Measurements from ENCODE around the gene OSBPL1A. TPM values are rescaled to one million over a fixed set of nuclear protein-coding genes. Genes with fewer than 3 reads are reported as not detected.

Gene OSBPL1A
- polyA plus RNA-seq, 3 donors: 45.4 to 55.4 (median 52.0) TPM

GRCh38 chr18:24277516-24278195 is 120.0 kb downstream of the OSBPL1A start:
- no peak for DNase-seq (ENCODE audit: extremely low read depth in 1 of 11, low read depth in 9 of 11, low spot score in 4 of 11)

- no peak for DNase-seq (ENCODE audit: extremely low read depth in 1 of 11, low read depth in 9 of 11, low spot score in 4 of 11)
These were observed 120.6 kb downstream of the OSBPL1A start for GRCh38 chr18:24276994-24277393.

GRCh38 chr18:24274837-24275236 is 122.8 kb downstream of the OSBPL1A start:
- DNase-seq (ENCODE audit: extremely low read depth in 1 of 11, low read depth in 9 of 11, low spot score in 4 of 11): no peak

GRCh38 chr18:24273596-24273995 is 124.0 kb downstream of the OSBPL1A start:
- DNase-seq (ENCODE audit: extremely low read depth in 1 of 11, low read depth in 9 of 11, low spot score in 4 of 11): no peak

GRCh38 chr18:24272229-24272525 is 125.4 kb downstream of the OSBPL1A start:
- DNase-seq (ENCODE audit: extremely low read depth in 1 of 11, low read depth in 9 of 11, low spot score in 4 of 11): no peak

- peak; percentile 45 to 76 (median 67) for DNase-seq (ENCODE audit: extremely low read depth in 1 of 11, low read depth in 9 of 11, low spot score in 4 of 11)
These were observed 126.0 kb downstream of the OSBPL1A start for GRCh38 chr18:24271381-24272228.

GRCh38 chr18:24270937-24271380 is 126.7 kb downstream of the OSBPL1A start:
- DNase-seq (ENCODE audit: extremely low read depth in 1 of 11, low read depth in 9 of 11, low spot score in 4 of 11): peak in 9 of 11 donors; percentile 2 to 31 (median 19)

- no peak for DNase-seq (ENCODE audit: extremely low read depth in 1 of 11, low read depth in 9 of 11, low spot score in 4 of 11)
These were observed 127.2 kb downstream of the OSBPL1A start for GRCh38 chr18:24270358-24270936.

- no peak for DNase-seq (ENCODE audit: extremely low read depth in 1 of 11, low read depth in 9 of 11, low spot score in 4 of 11)
These were observed 128.7 kb downstream of the OSBPL1A start for GRCh38 chr18:24268784-24269550.

- DNase-seq (ENCODE audit: extremely low read depth in 1 of 11, low read depth in 9 of 11, low spot score in 4 of 11): no peak
These were observed 129.7 kb downstream of the OSBPL1A start for GRCh38 chr18:24267878-24268277.

GRCh38 chr18:24266131-24266530 is 131.5 kb downstream of the OSBPL1A start:
- no peak for DNase-seq (ENCODE audit: extremely low read depth in 1 of 11, low read depth in 9 of 11, low spot score in 4 of 11)

- DNase-seq (ENCODE audit: extremely low read depth in 1 of 11, low read depth in 9 of 11, low spot score in 4 of 11): no peak
These were observed 132.0 kb downstream of the OSBPL1A start for GRCh38 chr18:24265502-24266064.

- DNase-seq (ENCODE audit: extremely low read depth in 1 of 11, low read depth in 9 of 11, low spot score in 4 of 11): no peak
These were observed 134.6 kb downstream of the OSBPL1A start for GRCh38 chr18:24263050-24263449.

- no peak for DNase-seq (ENCODE audit: extremely low read depth in 1 of 11, low read depth in 9 of 11, low spot score in 4 of 11)
These were observed 135.5 kb downstream of the OSBPL1A start for GRCh38 chr18:24262087-24262486.

GRCh38 chr18:24259869-24260641 is 137.6 kb downstream of the OSBPL1A start:
- DNase-seq (ENCODE audit: extremely low read depth in 1 of 11, low read depth in 9 of 11, low spot score in 4 of 11): no peak

GRCh38 chr18:24254071-24254470 is 143.6 kb downstream of the OSBPL1A start:
- no peak for DNase-seq (ENCODE audit: extremely low read depth in 1 of 11, low read depth in 9 of 11, low spot score in 4 of 11)

- DNase-seq (ENCODE audit: extremely low read depth in 1 of 11, low read depth in 9 of 11, low spot score in 4 of 11): no peak
These were observed 147.9 kb downstream of the OSBPL1A start for GRCh38 chr18:24249716-24250115.

- no peak for DNase-seq (ENCODE audit: extremely low read depth in 1 of 11, low read depth in 9 of 11, low spot score in 4 of 11)
These were observed 149.3 kb downstream of the OSBPL1A start for GRCh38 chr18:24248359-24248758.

All from renal cortex interstitium (tissue), 11 donors.